WERI-Rb-1 (cell line): ENCODE results near the gene LENG1.

Experiments used
- DNase-seq: peaks from one replicate; pipeline ENCODE4 v3.0.0-alpha.2; 2020
- H3K27ac ChIP-seq: fragments of 250-450 bp; sonication (Bioruptor Pico); 2 replicates; pipeline ENCODE4 v1.5.1; 2020; ENCODE audit warnings: mild to moderate bottlenecking, moderate library complexity
- H3K27me3 ChIP-seq: fragments of 250-450 bp; sonication (Bioruptor Pico); 2 replicates; pipeline ENCODE4 v1.5.1; 2021; ENCODE audit warnings: mild to moderate bottlenecking, low read depth, moderate library complexity; ENCODE audit not compliant: insufficient read depth, severe bottlenecking
- H3K36me3 ChIP-seq: fragments of 250-450 bp; sonication (Bioruptor Pico); 2 replicates; pipeline ENCODE4 v1.5.1; 2020; ENCODE audit warnings: mild to moderate bottlenecking, moderate library complexity
- H3K4me3 ChIP-seq: 2 replicates; pipeline ENCODE4 v1.5.1; 2011; ENCODE audit warnings: low read depth, mild to moderate bottlenecking, control low read depth, low read length
- H3K9me3 ChIP-seq: fragments of 250-450 bp; sonication (Bioruptor Pico); 2 replicates; pipeline ENCODE4 v1.5.1; 2021; ENCODE audit warnings: mild to moderate bottlenecking, moderate library complexity; ENCODE audit not compliant: severe bottlenecking
- TF ChIP-seq, protein P1 (sequence below): IDR thresholded peaks from 2 replicates; pipeline ENCODE4 v1.5.1; 2011; ENCODE audit warnings: low read depth, mild to moderate bottlenecking, control low read depth, inconsistent platforms, low read length

Gene LENG1

DNA sequence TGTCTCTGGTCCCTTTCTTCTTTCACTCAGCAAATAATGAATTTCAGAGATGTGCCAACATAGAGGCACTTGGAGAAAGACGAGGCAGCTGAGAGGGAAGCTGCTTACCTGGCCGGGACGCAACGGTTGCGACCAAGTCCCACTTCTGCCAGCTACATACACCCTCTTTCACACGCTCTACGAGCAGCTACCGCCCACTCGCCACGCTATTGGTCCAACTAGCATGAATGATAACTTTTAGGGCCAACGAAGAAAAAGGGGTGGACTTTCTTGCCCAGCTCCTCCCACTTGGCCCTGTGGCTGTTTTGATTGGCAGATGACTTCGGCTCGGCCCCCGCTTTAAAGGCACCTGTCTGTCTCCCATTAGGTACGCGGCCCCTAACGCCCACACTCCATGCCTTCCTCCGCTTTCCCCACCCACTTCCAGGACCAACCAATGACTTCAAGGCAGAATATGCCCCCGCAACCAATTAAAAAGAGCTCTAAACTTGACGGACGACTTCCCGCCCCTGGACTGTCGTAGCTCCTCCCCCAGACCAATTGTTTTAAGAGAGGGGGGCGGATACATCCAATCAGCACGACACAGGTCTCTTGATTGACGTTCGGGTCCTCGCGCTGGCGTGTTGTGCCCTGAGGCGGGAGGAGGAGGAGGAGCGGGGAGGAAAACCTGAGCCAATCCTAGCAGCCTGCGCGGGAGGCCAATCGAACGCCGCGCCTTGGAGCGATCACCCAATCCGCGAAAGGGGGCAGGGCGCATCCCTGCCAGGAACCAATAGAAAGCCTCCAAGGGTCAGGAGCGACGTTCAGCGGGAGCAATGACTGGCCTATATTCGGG lies 22.4 kb downstream of the LENG1 start:
- peaks cover 41% of the 10 kb centered on the region for H3K36me3 ChIP-seq
- H3K4me3 ChIP-seq: peak overlapping the region; percentile 84

GRCh38 chr19:54136086-54136863 lies 23.2 kb downstream of the LENG1 start:
- Histone ChIP-seq H3K9me3 (no peaks in the 10 kb centered on the region), H3K27ac (peak overlapping the region; percentile 70), H3K4me3 (peak overlapping the region; percentile 57), H3K27me3 (no peaks in the 10 kb centered on the region), H3K36me3 (peaks cover 39% of the 10 kb centered on the region)
- DNase-seq: peak; percentile 34
- TF ChIP-seq, protein P1, sequence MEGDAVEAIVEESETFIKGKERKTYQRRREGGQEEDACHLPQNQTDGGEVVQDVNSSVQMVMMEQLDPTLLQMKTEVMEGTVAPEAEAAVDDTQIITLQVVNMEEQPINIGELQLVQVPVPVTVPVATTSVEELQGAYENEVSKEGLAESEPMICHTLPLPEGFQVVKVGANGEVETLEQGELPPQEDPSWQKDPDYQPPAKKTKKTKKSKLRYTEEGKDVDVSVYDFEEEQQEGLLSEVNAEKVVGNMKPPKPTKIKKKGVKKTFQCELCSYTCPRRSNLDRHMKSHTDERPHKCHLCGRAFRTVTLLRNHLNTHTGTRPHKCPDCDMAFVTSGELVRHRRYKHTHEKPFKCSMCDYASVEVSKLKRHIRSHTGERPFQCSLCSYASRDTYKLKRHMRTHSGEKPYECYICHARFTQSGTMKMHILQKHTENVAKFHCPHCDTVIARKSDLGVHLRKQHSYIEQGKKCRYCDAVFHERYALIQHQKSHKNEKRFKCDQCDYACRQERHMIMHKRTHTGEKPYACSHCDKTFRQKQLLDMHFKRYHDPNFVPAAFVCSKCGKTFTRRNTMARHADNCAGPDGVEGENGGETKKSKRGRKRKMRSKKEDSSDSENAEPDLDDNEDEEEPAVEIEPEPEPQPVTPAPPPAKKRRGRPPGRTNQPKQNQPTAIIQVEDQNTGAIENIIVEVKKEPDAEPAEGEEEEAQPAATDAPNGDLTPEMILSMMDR: no peak

More for the DNA sequence above, 22.4 kb downstream of the LENG1 start:
- TF ChIP-seq, protein P1: no peak
- DNase-seq: peak; percentile 99
- peak overlapping the region; percentile 95 for H3K27ac ChIP-seq
- H3K9me3 ChIP-seq: no peaks in the 10 kb centered on the region
- no peaks in the 10 kb centered on the region for H3K27me3 ChIP-seq

- no peak for DNase-seq
- H3K27ac ChIP-seq: no peak overlapping the region
- H3K27me3 ChIP-seq: no peaks in the 10 kb centered on the region
- H3K36me3 ChIP-seq: peaks cover 29% of the 10 kb centered on the region
- no peak overlapping the region for H3K4me3 ChIP-seq
- no peaks in the 10 kb centered on the region for H3K9me3 ChIP-seq
- TF ChIP-seq, protein P1: no peak
Observed at GRCh38 chr19:54133957-54134590, 25.4 kb downstream of the LENG1 start.

GRCh38 chr19:54133312-54133956 lies 26.1 kb downstream of the LENG1 start:
- H3K27ac ChIP-seq: no peak overlapping the region
- no peak for DNase-seq

GRCh38 chr19:54129617-54129996 lies 29.9 kb downstream of the LENG1 start:
- H3K27ac ChIP-seq: no peak overlapping the region
- no peak for DNase-seq
- H3K27me3 ChIP-seq: no peaks in the 10 kb centered on the region
- peaks cover 56% of the 10 kb centered on the region for H3K36me3 ChIP-seq
- no peak overlapping the region for H3K4me3 ChIP-seq
- H3K9me3 ChIP-seq: no peaks in the 10 kb centered on the region
- TF ChIP-seq, protein P1: no peak

More at GRCh38 chr19:54133312-54133956, 26.1 kb downstream of the LENG1 start:
- H3K27me3 ChIP-seq: no peaks in the 10 kb centered on the region
- H3K36me3 ChIP-seq: peaks cover 32% of the 10 kb centered on the region
- TF ChIP-seq, protein P1: no peak
- no peaks in the 10 kb centered on the region for H3K9me3 ChIP-seq
- H3K4me3 ChIP-seq: no peak overlapping the region
